ENCODE measurements around the gene MRPS27.

GRCh38 chr5:72338689-72339209, 18.7 kb upstream of the MRPS27 start:
- TF ChIP-seq POLR2A (IDR thresholded peaks at IDR 0.05): no peak
- TF ChIP-seq, protein P1, sequence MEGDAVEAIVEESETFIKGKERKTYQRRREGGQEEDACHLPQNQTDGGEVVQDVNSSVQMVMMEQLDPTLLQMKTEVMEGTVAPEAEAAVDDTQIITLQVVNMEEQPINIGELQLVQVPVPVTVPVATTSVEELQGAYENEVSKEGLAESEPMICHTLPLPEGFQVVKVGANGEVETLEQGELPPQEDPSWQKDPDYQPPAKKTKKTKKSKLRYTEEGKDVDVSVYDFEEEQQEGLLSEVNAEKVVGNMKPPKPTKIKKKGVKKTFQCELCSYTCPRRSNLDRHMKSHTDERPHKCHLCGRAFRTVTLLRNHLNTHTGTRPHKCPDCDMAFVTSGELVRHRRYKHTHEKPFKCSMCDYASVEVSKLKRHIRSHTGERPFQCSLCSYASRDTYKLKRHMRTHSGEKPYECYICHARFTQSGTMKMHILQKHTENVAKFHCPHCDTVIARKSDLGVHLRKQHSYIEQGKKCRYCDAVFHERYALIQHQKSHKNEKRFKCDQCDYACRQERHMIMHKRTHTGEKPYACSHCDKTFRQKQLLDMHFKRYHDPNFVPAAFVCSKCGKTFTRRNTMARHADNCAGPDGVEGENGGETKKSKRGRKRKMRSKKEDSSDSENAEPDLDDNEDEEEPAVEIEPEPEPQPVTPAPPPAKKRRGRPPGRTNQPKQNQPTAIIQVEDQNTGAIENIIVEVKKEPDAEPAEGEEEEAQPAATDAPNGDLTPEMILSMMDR (IDR thresholded peaks at IDR 0.05): no peak
